ENCODE data around the gene RBMS3.

DNA sequence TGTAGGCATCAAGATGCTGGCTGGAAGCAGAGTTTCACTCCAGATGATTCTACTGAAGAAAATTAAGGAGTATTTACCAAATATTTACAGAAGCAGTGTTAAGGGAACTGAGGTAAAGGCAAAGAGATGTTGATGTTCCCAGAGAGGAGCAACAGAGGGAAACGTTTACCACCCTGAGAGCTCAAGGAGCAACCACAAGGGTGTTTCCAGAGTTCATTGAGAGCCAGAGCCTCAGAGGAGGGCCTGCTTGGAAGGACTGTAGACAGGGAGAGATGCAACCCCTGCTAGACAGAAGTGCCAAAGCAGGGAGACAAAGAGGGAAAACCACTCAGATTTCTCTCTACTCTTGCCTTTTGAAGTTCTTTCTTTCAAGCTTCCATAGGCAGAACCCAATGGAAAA lies 474.5 kb downstream of the RBMS3 start:
- no peak for TF ChIP-seq CTCF (IDR thresholded peaks at IDR 0.05)
- TF ChIP-seq EP300 (IDR thresholded peaks at IDR 0.05): no peak
